NCI-H1092 (cell line): ENCODE results near the gene NUP210.

Experiments used
- DNase-seq: peaks from one replicate; lab custom pipeline; 2025; lab: John Stamatoyannopoulos, UW

Gene NUP210

GRCh38 chr3:13274551-13275332 is 145.4 kb downstream of the NUP210 start:
- no peak for DNase-seq

GRCh38 chr3:13274125-13274524 is 146.0 kb downstream of the NUP210 start:
- no peak for DNase-seq

- no peak for DNase-seq
Observed at GRCh38 chr3:13273604-13274105, 146.5 kb downstream of the NUP210 start.

- no peak for DNase-seq
Observed at GRCh38 chr3:13272831-13273603, 147.1 kb downstream of the NUP210 start.

GRCh38 chr3:13269711-13270378 is 150.3 kb downstream of the NUP210 start:
- no peak for DNase-seq

GRCh38 chr3:13268961-13269441 is 151.1 kb downstream of the NUP210 start:
- no peak for DNase-seq

GRCh38 chr3:13268120-13268519 is 152.0 kb downstream of the NUP210 start:
- no peak for DNase-seq

- DNase-seq, result no peak
Observed at GRCh38 chr3:13266651-13267362, 153.3 kb downstream of the NUP210 start.
